Ovary (tissue), 9 donors: ENCODE results near the gene NAALAD2. TPM values are rescaled to one million over a fixed set of nuclear protein-coding genes. Genes with fewer than 3 reads are reported as not detected.

Experiments
- DNase-seq, 5 donors: peaks; one replicate each; pipeline ENCODE4 v3.0.0-alpha.2; 2019 to 2020
- H3K27ac ChIP-seq, 2 donors: fragments of 200-600 bp; one replicate each; pipeline versions ENCODE4 v1.5.1 to v1.8.0; 2019 to 2022
- H3K27me3 ChIP-seq: fragments of 200-600 bp; one replicate; pipeline ENCODE4 v1.8.0; 2022
- H3K36me3 ChIP-seq: fragments of 200-600 bp; sonication (generic); one replicate; pipeline ENCODE4 v1.5.1; 2019
- H3K4me1 ChIP-seq: one replicate; pipeline ENCODE4 v1.8.1; 2013; ENCODE audit warnings: mild to moderate bottlenecking, moderate library complexity; ENCODE audit not compliant: insufficient read depth
- H3K4me3 ChIP-seq: fragments of 200-600 bp; sonication (generic); one replicate; pipeline ENCODE4 v1.5.1; 2017
- H3K9me3 ChIP-seq, 2 donors: fragments of 200-600 bp in 1 of 2; sonication (generic) in 1 of 2; one replicate each; pipeline versions ENCODE4 v1.5.1 to v1.8.1; 2013 to 2019; ENCODE audit warnings: mild to moderate bottlenecking in 1 of 2, moderate library complexity in 1 of 2
- CTCF ChIP-seq, 3 donors: fragments of 450-650 bp in 2 of 3; fragments of 200-600 bp in 1 of 3; IDR thresholded peaks; one replicate each; pipeline versions ENCODE4 v1.5.1 to v1.8.0; 2016 to 2022; ENCODE audit warnings: antibody characterized with exemption in 3 of 3, mild to moderate bottlenecking in 1 of 3
- EP300 ChIP-seq: sonication (generic); formaldehyde crosslinking; IDR thresholded peaks from one replicate; pipeline ENCODE4 v1.6.1; 2017; ENCODE audit warnings: antibody characterized with exemption
- POLR2A ChIP-seq: fragments of 450-650 bp; IDR thresholded peaks from one replicate; pipeline ENCODE4 v1.6.1; 2017; ENCODE audit warnings: antibody characterized with exemption, mild to moderate bottlenecking, moderate library complexity
- WGBS, 3 donors: extraction: QIAGEN DNeasy Blood & Tissue Kit in 1 of 3; methylation state at CpG; one replicate each; pipeline versions ENCODE4 v1.1.5 to v1.1.7; 2013 to 2017; 5-methylcytosine and 5-hydroxymethylcytosine counted together
- intact Hi-C, 4 donors: fragments of 100-400 bp; cut with DNase I; formaldehyde crosslinking; loops; one replicate each; pipeline versions ENCODE4 v1.11.0 to v1.15.1; 2022 to 2023
- polyA plus RNA-seq, 2 donors: library from polyadenylated mRNA; stranded (reverse); fragments of 200-250 nt in 1 of 2; fragments of 350-450 nt in 1 of 2; fragmentation: Illumina TruSeq in 1 of 2; extraction: RNeasy Lipid Tissue Mini Kit (QIAGEN cat#74804) in 1 of 2; gene quantifications; one replicate each; pipeline ENCODE4 v1.2.3, GENCODE V29; 2013 to 2014
- total RNA-seq, 7 donors: library from RNA; depleted of rRNA in 2 of 7; stranded (reverse); fragments of >200 nt in 2 of 7; fragmentation: NEBNext Ultra II Directional in 3 of 7; extraction: Animal tissue kit (Norgen Biotek cat#: 25700) in 3 of 7; gene quantifications; one replicate each; pipeline versions ENCODE4 v1.1.0 to v1.2.4, GENCODE V29; 2016 to 2023
- donor health status: DM: no; HTN: no; CAD: no; lungs with moderate emphysema.
- donor health status: DM: no; HTN: no; CAD: no.
- donor health status: Bipolar disorder and iron deficiency.
- donor health status: DM: yes; HTN: yes; CAD: no.
- donor health status: DM: no; HTN: no; CAD: no.
- donor health status: DM: yes; HTN: yes; CAD: no.

The NAALAD2 gene
- total and polyA plus RNA-seq, 9 donors, result 3.2 to 17.5 (median 4.6) TPM

GRCh38 chr11:90120191-90120590 is 14.3 kb upstream of the NAALAD2 start:
- 91 to 97% (median 95%) methylated on average over 4 of the region's 4 CpGs for WGBS, 3 donors
- no peaks in the 10 kb centered on the region for H3K9me3 ChIP-seq
- no peak overlapping the region for H3K27ac ChIP-seq
- intact Hi-C loops, result no loop called here
- H3K36me3 ChIP-seq, result no peaks in the 10 kb centered on the region
- H3K4me1 ChIP-seq, result no peaks in the 10 kb centered on the region
- H3K4me3 ChIP-seq, result no peak overlapping the region
- TF ChIP-seq EP300 (no peak), CTCF (IDR thresholded peaks at IDR 0.05) (no peak), POLR2A (no peak)
- H3K27me3 ChIP-seq, result no peaks in the 10 kb centered on the region
- DNase-seq, result no peak

GRCh38 chr11:90124371-90124770 is 10.1 kb upstream of the NAALAD2 start:
- 61 to 69% (median 64%) methylated on average over 1 of the region's 1 CpG for WGBS, 3 donors
- Histone ChIP-seq H3K4me3 (no peak overlapping the region), H3K27ac (no peak overlapping the region), H3K4me1 (no peaks in the 10 kb centered on the region), H3K27me3 (no peaks in the 10 kb centered on the region), H3K9me3 (no peaks in the 10 kb centered on the region), H3K36me3 (no peaks in the 10 kb centered on the region)
- intact Hi-C loops, result no loop called here
- DNase-seq, result no peak
- TF ChIP-seq POLR2A (no peak), CTCF (IDR thresholded peaks at IDR 0.05) (no peak), EP300 (no peak)

- Histone ChIP-seq H3K27ac (no peak overlapping the region), H3K4me1 (no peaks in the 10 kb centered on the region), H3K27me3 (no peaks in the 10 kb centered on the region), H3K36me3 (no peaks in the 10 kb centered on the region), H3K4me3 (no peak overlapping the region), H3K9me3 (no peaks in the 10 kb centered on the region)
- DNase-seq, result no peak
- no peak for TF ChIP-seq POLR2A
- TF ChIP-seq CTCF (IDR thresholded peaks at IDR 0.05), result no peak
- no peak for TF ChIP-seq EP300
- 85 to 92% (median 87%) methylated on average over 3 of the region's 3 CpGs for WGBS, 3 donors
- intact Hi-C loops, result no loop called here
These were observed 9.5 kb upstream of the NAALAD2 start for GRCh38 chr11:90124946-90125345.

GRCh38 chr11:90133560-90134477 is 644 bp upstream of the NAALAD2 start:
- H3K27ac ChIP-seq, result no peak overlapping the region
- no peak for DNase-seq
- no peaks in the 10 kb centered on the region for H3K36me3 ChIP-seq
- 15 to 22% (median 16%) methylated on average over 11 of the region's 11 CpGs for whole genome bisulfite sequencing, 3 donors
- intact Hi-C loops, result no loop called here
- TF ChIP-seq CTCF (IDR thresholded peaks at IDR 0.05) (no peak), EP300 (no peak), POLR2A (no peak)
- H3K4me1 ChIP-seq, result no peaks in the 10 kb centered on the region
- H3K27me3 ChIP-seq, result no peaks in the 10 kb centered on the region
- no peaks in the 10 kb centered on the region for H3K9me3 ChIP-seq
- H3K4me3 ChIP-seq, result peak overlapping the region; percentile 52
